ENCODE measurements around the gene MROH8.
"Not testable (repeated sequence)": the region's sequence is repeated elsewhere in the genome, so short reads cannot be mapped to it uniquely, and the experiment has no call there.

MROH8 gene

DNA sequence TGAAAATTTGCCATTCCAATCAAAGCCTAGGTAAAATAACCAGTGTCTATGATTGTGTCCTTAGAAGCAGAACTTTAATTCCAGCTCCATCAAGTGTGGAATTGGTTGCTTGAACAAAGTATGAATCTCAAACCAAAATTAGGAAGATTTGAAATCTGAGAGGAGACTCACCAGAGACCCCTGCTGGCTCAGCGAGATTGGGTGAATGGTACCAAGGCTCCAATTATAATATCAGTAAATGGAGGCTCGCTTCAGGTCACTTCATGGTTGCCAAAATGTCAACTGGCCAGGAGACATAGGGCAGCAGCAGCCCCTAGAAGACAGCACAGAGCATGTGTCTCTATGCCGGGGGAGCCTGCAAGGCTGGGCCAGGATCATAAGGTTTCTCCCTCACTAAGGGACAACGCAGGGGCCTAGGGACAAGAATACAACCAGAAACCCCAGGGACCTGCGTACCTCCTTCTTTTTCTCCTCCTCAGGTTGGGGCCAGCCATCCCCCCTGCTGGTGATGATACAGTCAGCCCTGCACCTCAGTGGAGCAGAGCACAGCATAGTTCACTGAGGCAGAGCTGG is 97.5 kb downstream of the MROH8 start:
- H3K9me3 ChIP-seq (ENCODE audit: insufficient read depth, low read depth, low read length) = no peaks in the 10 kb centered on the region
- H3K9ac ChIP-seq (ENCODE audit: low read depth, low read length) = no peak overlapping the region
- no peaks in the 10 kb centered on the region for H3K4me1 ChIP-seq (ENCODE audit: insufficient read depth, low read length)
- WGBS = 89% methylated on average over 5 of the region's 5 CpGs
- no peaks in the 10 kb centered on the region for H3K27me3 ChIP-seq (ENCODE audit: insufficient read depth, low read length)
- H3K27ac ChIP-seq (ENCODE audit: low read depth, low read length) = no peak overlapping the region
- no peak overlapping the region for H3K4me3 ChIP-seq (ENCODE audit: low read length)
- peaks cover 58% of the 10 kb centered on the region for H3K36me3 ChIP-seq (ENCODE audit: insufficient read depth, low read length)

- Histone ChIP-seq H3K36me3 (ENCODE audit: insufficient read depth, low read length) (peaks cover 43% of the 10 kb centered on the region), H3K27me3 (ENCODE audit: insufficient read depth, low read length) (no peaks in the 10 kb centered on the region), H3K27ac (ENCODE audit: low read depth, low read length) (no peak overlapping the region), H3K9ac (ENCODE audit: low read depth, low read length) (no peak overlapping the region), H3K9me3 (ENCODE audit: insufficient read depth, low read depth, low read length) (peaks cover 8% of the 10 kb centered on the region), H3K4me1 (ENCODE audit: insufficient read depth, low read length) (no peaks in the 10 kb centered on the region), H3K4me3 (ENCODE audit: low read length) (no peak overlapping the region)
- 96% methylated on average over 8 of the region's 8 CpGs for WGBS
Observed at GRCh38 chr20:37077009-37077408, 102.3 kb downstream of the MROH8 start.

DNA sequence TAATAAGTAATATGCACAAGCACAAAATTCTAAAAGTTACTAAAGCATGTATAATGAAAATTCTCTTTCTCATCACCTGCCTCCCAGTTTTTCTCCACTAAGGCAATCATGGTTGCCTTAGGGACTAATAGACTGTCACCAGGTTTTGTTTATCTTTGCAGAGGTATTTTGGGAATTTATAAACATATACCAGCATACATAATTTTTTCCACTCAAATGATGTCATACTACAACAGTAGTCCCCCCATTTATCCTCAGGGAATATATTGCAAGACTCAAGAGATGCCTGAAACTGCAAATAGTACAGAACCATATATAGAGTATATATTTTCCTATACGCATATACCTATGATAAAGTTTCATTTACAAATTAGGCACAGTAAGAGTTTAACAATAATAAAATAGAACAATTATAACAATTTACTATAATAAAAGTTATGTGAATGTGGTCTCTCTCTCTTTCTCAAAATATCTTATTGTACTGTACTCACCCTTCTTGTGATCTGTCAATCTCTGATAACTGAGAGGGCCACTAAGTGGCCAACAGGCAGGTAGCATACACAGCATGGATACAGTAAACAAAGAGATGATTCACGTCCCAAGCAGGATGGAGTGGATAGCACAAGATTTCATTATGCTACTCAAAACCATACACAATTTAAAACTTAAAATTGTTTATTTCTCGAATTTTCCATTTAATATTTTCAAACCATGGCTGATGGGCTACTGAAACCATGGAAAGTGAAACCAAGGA is 103.2 kb downstream of the MROH8 start:
- H3K27ac ChIP-seq (ENCODE audit: low read depth, low read length) = no peak overlapping the region
- peaks cover 8% of the 10 kb centered on the region for H3K9me3 ChIP-seq (ENCODE audit: insufficient read depth, low read depth, low read length)
- 83% methylated on average over 2 of the region's 3 CpGs for WGBS
- no peak overlapping the region for H3K4me3 ChIP-seq (ENCODE audit: low read length)
- no peaks in the 10 kb centered on the region for H3K27me3 ChIP-seq (ENCODE audit: insufficient read depth, low read length)
- H3K4me1 ChIP-seq (ENCODE audit: insufficient read depth, low read length) = no peaks in the 10 kb centered on the region
- H3K9ac ChIP-seq (ENCODE audit: low read depth, low read length) = no peak overlapping the region
- peaks cover 36% of the 10 kb centered on the region for H3K36me3 ChIP-seq (ENCODE audit: insufficient read depth, low read length)

- H3K27ac ChIP-seq (ENCODE audit: low read depth, low read length) = no peak overlapping the region
- peaks cover 18% of the 10 kb centered on the region; the same call in 1 of the 2 replicates for H3K36me3 ChIP-seq (ENCODE audit: insufficient read depth, low read length)
- no peak overlapping the region for H3K4me3 ChIP-seq (ENCODE audit: low read length)
- H3K4me1 ChIP-seq (ENCODE audit: insufficient read depth, low read length) = peaks cover 2% of the 10 kb centered on the region; the same call in 1 of the 2 replicates
- H3K9me3 ChIP-seq (ENCODE audit: insufficient read depth, low read depth, low read length) = peaks cover 8% of the 10 kb centered on the region
- no peak overlapping the region for H3K9ac ChIP-seq (ENCODE audit: low read depth, low read length)
- H3K27me3 ChIP-seq (ENCODE audit: insufficient read depth, low read length) = no peaks in the 10 kb centered on the region
- WGBS = 89% methylated on average over 16 of the region's 17 CpGs
Observed at GRCh38 chr20:37072293-37073196, 106.8 kb downstream of the MROH8 start.

DNA sequence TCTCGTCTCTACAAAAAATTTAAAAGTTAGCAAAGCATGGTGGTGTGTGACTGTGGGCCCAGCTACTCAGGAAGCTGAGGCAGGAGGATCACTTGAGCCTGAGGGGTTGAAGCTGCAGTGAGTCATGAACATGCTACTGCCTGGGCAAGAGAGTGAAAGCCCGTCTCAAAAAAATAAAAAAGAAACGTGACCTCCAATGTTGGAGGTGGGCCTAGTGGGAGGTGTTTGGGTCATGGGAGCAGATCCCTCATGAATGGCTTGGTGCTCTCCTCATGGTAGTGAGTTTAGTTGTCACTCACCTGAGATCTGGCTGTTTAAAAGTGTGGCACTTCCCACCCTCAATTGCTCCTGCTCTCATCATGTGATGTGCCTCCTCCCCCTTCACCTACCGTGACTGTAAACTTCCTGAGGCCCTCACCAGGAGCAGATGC is 107.9 kb downstream of the MROH8 start:
- peaks cover 23% of the 10 kb centered on the region for H3K36me3 ChIP-seq (ENCODE audit: insufficient read depth, low read length)

GRCh38 chr20:37069563-37069962 is 109.8 kb downstream of the MROH8 start:
- peaks cover 25% of the 10 kb centered on the region for H3K36me3 ChIP-seq (ENCODE audit: insufficient read depth, low read length)
- H3K9me3 ChIP-seq (ENCODE audit: insufficient read depth, low read depth, low read length); H3K27me3 ChIP-seq (ENCODE audit: insufficient read depth, low read length); H3K9ac ChIP-seq (ENCODE audit: low read depth, low read length); H3K4me3 ChIP-seq (ENCODE audit: low read length); H3K27ac ChIP-seq (ENCODE audit: low read depth, low read length); H3K4me1 ChIP-seq (ENCODE audit: insufficient read depth, low read length): not testable (repeated sequence)
- WGBS = 99% methylated on average over 14 of the region's 25 CpGs

More for the DNA sequence above, 107.9 kb downstream of the MROH8 start:
- Histone ChIP-seq H3K9ac (ENCODE audit: low read depth, low read length) (no peak overlapping the region), H3K27ac (ENCODE audit: low read depth, low read length) (no peak overlapping the region), H3K4me3 (ENCODE audit: low read length) (no peak overlapping the region), H3K27me3 (ENCODE audit: insufficient read depth, low read length) (no peaks in the 10 kb centered on the region), H3K4me1 (ENCODE audit: insufficient read depth, low read length) (peaks cover 2% of the 10 kb centered on the region; the same call in 1 of the 2 replicates), H3K9me3 (ENCODE audit: insufficient read depth, low read depth, low read length) (peaks cover 8% of the 10 kb centered on the region)
- WGBS = 87% methylated on average over 4 of the region's 4 CpGs

- H3K36me3 ChIP-seq (ENCODE audit: insufficient read depth, low read length) = peaks cover 37% of the 10 kb centered on the region
- no peaks in the 10 kb centered on the region for H3K9me3 ChIP-seq (ENCODE audit: insufficient read depth, low read depth, low read length)
- H3K4me1 ChIP-seq (ENCODE audit: insufficient read depth, low read length) = peaks cover 2% of the 10 kb centered on the region; the same call in 1 of the 2 replicates
- no peaks in the 10 kb centered on the region for H3K27me3 ChIP-seq (ENCODE audit: insufficient read depth, low read length)
- no peak overlapping the region for H3K27ac ChIP-seq (ENCODE audit: low read depth, low read length)
- WGBS = 93% methylated on average over 2 of the region's 2 CpGs
- H3K4me3 ChIP-seq (ENCODE audit: low read length) = no peak overlapping the region
- no peak overlapping the region for H3K9ac ChIP-seq (ENCODE audit: low read depth, low read length)
Observed at GRCh38 chr20:37066168-37066567, 113.2 kb downstream of the MROH8 start.

DNA sequence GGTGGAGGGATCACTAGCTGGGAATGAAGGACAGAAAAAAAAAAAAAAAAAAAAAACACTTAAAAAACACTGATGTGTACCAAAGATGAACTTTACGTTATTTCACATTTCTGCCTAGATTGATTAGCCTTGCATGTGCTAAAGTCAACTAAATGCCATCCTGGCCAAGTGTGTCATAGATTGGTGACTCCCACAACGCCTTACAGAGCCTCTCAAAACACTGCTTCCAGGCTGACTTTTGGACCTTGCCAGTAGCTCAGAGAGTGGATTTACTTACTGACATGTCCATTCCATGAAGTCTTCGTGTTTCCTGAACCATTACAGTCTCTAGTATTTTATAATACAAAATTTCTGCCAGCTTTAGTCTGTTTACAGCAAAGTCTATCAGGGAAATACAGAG is 124.1 kb downstream of the MROH8 start:
- H3K4me3 ChIP-seq (ENCODE audit: low read length) = no peak overlapping the region
- 93% methylated on average over 3 of the region's 3 CpGs for WGBS
- no peak overlapping the region for H3K9ac ChIP-seq (ENCODE audit: low read depth, low read length)
- H3K36me3 ChIP-seq (ENCODE audit: insufficient read depth, low read length) = peaks cover 75% of the 10 kb centered on the region
- H3K9me3 ChIP-seq (ENCODE audit: insufficient read depth, low read depth, low read length) = no peaks in the 10 kb centered on the region
- H3K27me3 ChIP-seq (ENCODE audit: insufficient read depth, low read length) = no peaks in the 10 kb centered on the region
- no peak overlapping the region for H3K27ac ChIP-seq (ENCODE audit: low read depth, low read length)
- H3K4me1 ChIP-seq (ENCODE audit: insufficient read depth, low read length) = no peaks in the 10 kb centered on the region

- H3K9me3 ChIP-seq (ENCODE audit: insufficient read depth, low read depth, low read length) = no peaks in the 10 kb centered on the region
- no peak overlapping the region for H3K4me3 ChIP-seq (ENCODE audit: low read length)
- 91% methylated on average over 4 of the region's 4 CpGs for WGBS
- H3K27ac ChIP-seq (ENCODE audit: low read depth, low read length) = no peak overlapping the region
- no peak overlapping the region for H3K9ac ChIP-seq (ENCODE audit: low read depth, low read length)
- no peaks in the 10 kb centered on the region for H3K4me1 ChIP-seq (ENCODE audit: insufficient read depth, low read length)
- no peaks in the 10 kb centered on the region for H3K27me3 ChIP-seq (ENCODE audit: insufficient read depth, low read length)
- H3K36me3 ChIP-seq (ENCODE audit: insufficient read depth, low read length) = peaks cover 65% of the 10 kb centered on the region
Observed at GRCh38 chr20:37053230-37053950, 126.0 kb downstream of the MROH8 start.
